HEK293 (cell line): ENCODE measurements around the gene SAMM50.

Experiments
- CTCF ChIP-seq: fragments of 450-650 bp; formaldehyde crosslinking; IDR thresholded peaks from 2 replicates; pipeline ENCODE4 v1.5.1; 2016; ENCODE audit warnings: missing biosample characterization, missing genetic modification characterization
- ELK4 ChIP-seq: IDR thresholded peaks from 2 replicates; pipeline ENCODE4 v1.6.1; 2011; ENCODE audit warnings: mild to moderate bottlenecking, low read depth, low read length, borderline replicate concordance
- KLF1 ChIP-seq: fragments of 450-650 bp; formaldehyde crosslinking; IDR thresholded peaks from 2 replicates; pipeline ENCODE4 v1.5.1; 2016; ENCODE audit warnings: missing biosample characterization, missing genetic modification characterization
- PATZ1 ChIP-seq: fragments of 450-650 bp; formaldehyde crosslinking; IDR thresholded peaks from 2 replicates; pipeline ENCODE4 v1.5.1; 2016; ENCODE audit warnings: missing biosample characterization, missing genetic modification characterization
- PBX3 ChIP-seq: sonication (generic); formaldehyde crosslinking; IDR thresholded peaks from 2 replicates; pipeline ENCODE4 v1.8.1; 2022; ENCODE audit warnings: mild to moderate bottlenecking, moderate library complexity, missing genetic modification reagents
- SCRT1 ChIP-seq: fragments of 450-650 bp; formaldehyde crosslinking; IDR thresholded peaks from 2 replicates; pipeline ENCODE4 v1.5.1; 2016; ENCODE audit warnings: missing biosample characterization, missing genetic modification characterization, borderline replicate concordance
- TCF7L2 ChIP-seq: IDR thresholded peaks from 2 replicates; pipeline ENCODE4 v1.6.1; 2011; ENCODE audit warnings: low read depth, mild to moderate bottlenecking, inconsistent platforms, low read length, moderate library complexity, borderline replicate concordance
- ZNF121 ChIP-seq: fragments of 450-650 bp; formaldehyde crosslinking; IDR thresholded peaks from 2 replicates; pipeline ENCODE4 v1.5.1; 2016; ENCODE audit warnings: missing biosample characterization, missing genetic modification characterization
- ZNF354C ChIP-seq: fragments of 450-650 bp; formaldehyde crosslinking; IDR thresholded peaks from 2 replicates; pipeline ENCODE4 v1.5.1; 2016; ENCODE audit warnings: missing biosample characterization, missing genetic modification characterization, low read depth, borderline replicate concordance
- ZNF433 ChIP-seq: fragments of 450-650 bp; formaldehyde crosslinking; IDR thresholded peaks from 2 replicates; pipeline ENCODE4 v1.5.1; 2016; ENCODE audit warnings: missing biosample characterization, missing genetic modification characterization, low read depth
- ZNF449 ChIP-seq: fragments of 450-650 bp; formaldehyde crosslinking; IDR thresholded peaks from 2 replicates; pipeline ENCODE4 v1.5.1; 2017; ENCODE audit warnings: missing biosample characterization, mild to moderate bottlenecking, missing genetic modification characterization, moderate library complexity
- ZNF549 ChIP-seq: fragments of 450-650 bp; IDR thresholded peaks from 2 replicates; pipeline ENCODE4 v1.5.1; 2018; ENCODE audit warnings: missing biosample characterization, missing genetic modification characterization, mild to moderate bottlenecking, inconsistent platforms, moderate library complexity
- ZNF585B ChIP-seq: fragments of 450-650 bp; formaldehyde crosslinking; IDR thresholded peaks from 2 replicates; pipeline ENCODE4 v1.5.1; 2016; ENCODE audit warnings: missing biosample characterization, missing genetic modification characterization
- ZNF747 ChIP-seq: fragments of 450-650 bp; formaldehyde crosslinking; IDR thresholded peaks from 2 replicates; pipeline ENCODE4 v1.5.1; 2016; ENCODE audit warnings: missing biosample characterization, missing genetic modification characterization

GRCh38 chr22:43967069-43967468, 11.8 kb downstream of the SAMM50 start:
- no peak for TF ChIP-seq PBX3 (CRISPR knock-in tag)
- TF ChIP-seq CTCF (tag by site-specific recombination), result no peak
- TF ChIP-seq ZNF433 (tag by site-specific recombination), result no peak
- no peak for TF ChIP-seq ZNF121
- no peak for TF ChIP-seq PATZ1 (tag by site-specific recombination)
- TF ChIP-seq ZNF585B (tag by site-specific recombination), result no peak
- no peak for TF ChIP-seq SCRT1 (tag by site-specific recombination)
- TF ChIP-seq TCF7L2, result no peak
- no peak for TF ChIP-seq ZNF449 (tag by site-specific recombination)
- TF ChIP-seq ZNF549 (tag by site-specific recombination), result no peak
- TF ChIP-seq KLF1 (tag by site-specific recombination), result no peak
- TF ChIP-seq ZNF747 (tag by site-specific recombination), result no peak
- no peak for TF ChIP-seq ELK4
- TF ChIP-seq ZNF354C, result no peak
